GM23338 (cell line): ENCODE data around the gene IFITM1. TPM values are rescaled to one million over a fixed set of nuclear protein-coding genes. Genes with fewer than 3 reads are reported as not detected.

Experiments used
- ATAC-seq: fragments of 200-7000 bp; cut with Tn5 transposase; 3 replicates; pipeline ENCODE4 v1.9.1; 2020
- DNase-seq: peaks from one replicate; pipeline ENCODE4 v3.0.0-alpha.2; 2015; ENCODE audit warnings: low spot score
- H2AFZ ChIP-seq: fragments of 200-600 bp; sonication (generic); 2 replicates; pipeline ENCODE4 v1.8.0; 2016; ENCODE audit warnings: antibody characterized with exemption, mild to moderate bottlenecking, moderate library complexity
- H3F3A ChIP-seq: fragments of 200-600 bp; sonication (generic); replicated peaks from 2 replicates; pipeline ENCODE4 v1.8.0; 2017; ENCODE audit warnings: antibody characterized with exemption, mixed run types, low read depth
- H3K27ac ChIP-seq: fragments of 200-600 bp; sonication (generic); 2 replicates; pipeline ENCODE4 v1.6.1; 2016; ENCODE audit warnings: low read depth
- H3K27me3 ChIP-seq: fragments of 200-600 bp; sonication (generic); 2 replicates; pipeline ENCODE4 v1.8.0; 2016; ENCODE audit warnings: mild to moderate bottlenecking, mixed run types, moderate library complexity; ENCODE audit not compliant: insufficient read depth
- H3K36me3 ChIP-seq: fragments of 200-600 bp; sonication (generic); 2 replicates; pipeline ENCODE4 v1.8.0; 2016; ENCODE audit warnings: mild to moderate bottlenecking; ENCODE audit not compliant: insufficient read depth
- H3K4me1 ChIP-seq: fragments of 200-600 bp; sonication (generic); 2 replicates; pipeline ENCODE4 v1.8.0; 2016; ENCODE audit warnings: mild to moderate bottlenecking, moderate library complexity; ENCODE audit not compliant: insufficient read depth
- H3K4me2 ChIP-seq: fragments of 200-600 bp; sonication (generic); 2 replicates; pipeline ENCODE4 v1.7.1; 2017; ENCODE audit warnings: mixed run types
- H3K4me3 ChIP-seq: fragments of 200-600 bp; sonication (generic); 2 replicates; pipeline ENCODE4 v1.6.1; 2016; ENCODE audit warnings: mixed run types
- H3K79me2 ChIP-seq: fragments of 200-600 bp; sonication (generic); replicated peaks from 2 replicates; pipeline ENCODE4 v1.8.0; 2017; ENCODE audit warnings: mild to moderate bottlenecking; ENCODE audit not compliant: insufficient read depth
- H3K9me2 ChIP-seq: fragments of 200-600 bp; sonication (generic); 2 replicates; pipeline ENCODE4 v1.8.0; 2017; ENCODE audit not compliant: insufficient read depth
- H4K20me1 ChIP-seq: fragments of 200-600 bp; sonication (generic); replicated peaks from 2 replicates; pipeline ENCODE4 v1.8.0; 2017; ENCODE audit warnings: mild to moderate bottlenecking; ENCODE audit not compliant: insufficient read depth
- H3K27ac Mint-ChIP-seq: 2 replicates; pipeline ENCODE4 v1.8.0; 2020; ENCODE audit warnings: inconsistent platforms, mild to moderate bottlenecking, moderate library complexity, mixed read lengths
- H3K27me3 Mint-ChIP-seq: 3 replicates; pipeline ENCODE4 v1.8.0; 2022; ENCODE audit warnings: low read depth, mild to moderate bottlenecking, moderate library complexity, mixed read lengths, inconsistent platforms; ENCODE audit not compliant: insufficient read depth, poor library complexity
- H3K36me3 Mint-ChIP-seq: 3 replicates; pipeline ENCODE4 v1.8.0; 2021; ENCODE audit warnings: low read depth, mild to moderate bottlenecking, inconsistent platforms, moderate library complexity, mixed read lengths
- H3K4me1 Mint-ChIP-seq: 3 replicates; pipeline ENCODE4 v1.8.0; 2020; ENCODE audit warnings: mild to moderate bottlenecking, inconsistent platforms, mixed read lengths
- H3K4me3 Mint-ChIP-seq: 3 replicates; pipeline ENCODE4 v1.8.0; 2021; ENCODE audit warnings: moderate library complexity, mild to moderate bottlenecking, inconsistent platforms, mixed read lengths
- H3K9me3 Mint-ChIP-seq: 3 replicates; pipeline ENCODE4 v1.8.0; 2020; ENCODE audit warnings: moderate library complexity, mild to moderate bottlenecking, inconsistent platforms, mixed read lengths
- CREB1 ChIP-seq: fragments of 250-450 bp; sonication (Bioruptor Pico); IDR thresholded peaks from 2 replicates; pipeline ENCODE4 v1.5.0; 2020; ENCODE audit warnings: low read depth, mild to moderate bottlenecking, moderate library complexity
- EZH2 ChIP-seq: fragments of 200-600 bp; sonication (generic); IDR thresholded peaks from one replicate; pipeline ENCODE4 v1.8.0; 2017; ENCODE audit warnings: antibody characterized with exemption, mild to moderate bottlenecking, low read depth; ENCODE audit not compliant: unreplicated experiment
- EZH2phosphoT487 ChIP-seq: fragments of 200-600 bp; sonication (generic); IDR thresholded peaks from one replicate; pipeline ENCODE4 v1.8.1; 2018; ENCODE audit warnings: antibody characterized with exemption; ENCODE audit not compliant: unreplicated experiment
- JUNB ChIP-seq: IDR thresholded peaks from one replicate; pipeline ENCODE4 v1.6.1; 2016; ENCODE audit warnings: antibody characterized with exemption; ENCODE audit not compliant: unreplicated experiment
- NANOG ChIP-seq: IDR thresholded peaks from 2 replicates; pipeline ENCODE4 v1.6.1; 2016; ENCODE audit warnings: antibody characterized with exemption, borderline replicate concordance
- POLR2AphosphoS5 ChIP-seq: IDR thresholded peaks from 2 replicates; pipeline ENCODE4 v1.6.1; 2016; ENCODE audit warnings: antibody characterized with exemption, low read depth
- STAT1 ChIP-seq: IDR thresholded peaks from one replicate; pipeline ENCODE4 v1.6.1; 2016; ENCODE audit warnings: antibody characterized with exemption; ENCODE audit not compliant: unreplicated experiment
- ZNF114 ChIP-seq: fragments of 250-450 bp; sonication (Bioruptor Pico); IDR thresholded peaks from 2 replicates; pipeline ENCODE4 v1.5.0; 2020; ENCODE audit warnings: mild to moderate bottlenecking, moderate library complexity
- ZNF331 ChIP-seq: fragments of 250-450 bp; sonication (Bioruptor Pico); IDR thresholded peaks from 2 replicates; pipeline ENCODE4 v1.5.0; 2020; ENCODE audit warnings: low read depth, mild to moderate bottlenecking, moderate library complexity
- polyA plus RNA-seq: library from polyadenylated mRNA; unstranded; fragments of >200 nt; fragmentation: Nextera tagmentation; extraction: Ambion mirVana; gene quantifications from 2 replicates; pipeline ENCODE4 v1.2.1, GENCODE V29; 2016
- total RNA-seq: library from RNA; depleted of rRNA; stranded (reverse); fragments of >200 nt; shearing (Covaris generic); gene quantifications from 2 replicates; pipeline ENCODE4 v1.2.3, GENCODE V29; 2014
- TF ChIP-seq, protein P1 (sequence below), 2 experiments: fragments of 200-600 bp in 1 of 2; sonication (generic) in 1 of 2; conservative IDR thresholded peaks; 2 replicates each; pipeline versions ENCODE4 v1.5.1 to v1.6.1; 2016 to 2017; ENCODE audit warnings: antibody characterized with exemption in 2 of 2, low read depth in 2 of 2, mild to moderate bottlenecking in 2 of 2, moderate library complexity in 1 of 2
- TF ChIP-seq, protein P2 (sequence below): IDR thresholded peaks from 2 replicates; pipeline ENCODE4 v1.6.1; 2016; ENCODE audit warnings: antibody characterized with exemption
- TF ChIP-seq, protein P3 (sequence below): fragments of 250-450 bp; sonication (Bioruptor Pico); IDR thresholded peaks from 2 replicates; pipeline ENCODE4 v1.5.0; 2020; ENCODE audit warnings: mild to moderate bottlenecking, moderate library complexity
- TF ChIP-seq, protein P4 (sequence below): IDR thresholded peaks from one replicate; pipeline ENCODE4 v1.6.1; 2018; ENCODE audit warnings: antibody characterized with exemption; ENCODE audit not compliant: unreplicated experiment

IFITM1 gene
- total and polyA plus RNA-seq, 2 experiments from 2014 or later: 396 to 1,194 TPM

DNA sequence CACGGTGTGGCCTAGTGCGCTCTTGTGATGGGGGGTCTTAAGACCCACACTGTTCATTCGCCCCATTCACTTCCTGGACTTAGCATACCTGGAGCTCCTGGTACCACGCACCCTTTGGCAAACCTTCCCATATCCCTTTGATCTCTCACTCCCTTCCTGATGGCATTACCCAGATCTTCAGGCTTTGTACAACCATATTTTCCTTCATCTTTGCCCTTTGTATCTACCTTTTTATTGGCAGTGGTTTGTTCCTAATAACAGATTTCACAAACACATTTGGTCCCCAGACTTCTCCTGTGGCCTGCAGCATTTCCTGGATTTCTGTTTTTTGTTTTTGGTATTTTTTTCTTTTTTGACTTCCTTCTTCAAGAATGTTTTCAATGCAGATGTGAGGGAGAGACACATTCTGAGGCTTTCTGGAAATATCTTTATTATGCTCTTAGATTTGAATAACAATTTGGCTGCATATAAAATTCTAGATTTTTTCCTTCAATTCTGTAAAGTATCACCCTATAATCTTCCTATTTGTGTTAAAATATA lies 22.9 kb downstream of the IFITM1 start:
- Histone ChIP-seq H3K9me2 (no peaks in the 10 kb centered on the region), H3K4me3 (no peak overlapping the region), H3K4me2 (peak overlapping the region; percentile 22; the same call in 1 of the 2 replicates), H3F3A (peaks cover 9% of the 10 kb centered on the region), H3K4me1 (peaks cover 45% of the 10 kb centered on the region), H3K27ac (no peak overlapping the region), H3K79me2 (no peaks in the 10 kb centered on the region), H3K27me3 (no peaks in the 10 kb centered on the region), H4K20me1 (no peaks in the 10 kb centered on the region), H2AFZ (no peak overlapping the region; the same call in 1 of the 2 replicates), H3K36me3 (no peaks in the 10 kb centered on the region; the same call in 1 of the 2 replicates)
- H3K27ac Mint-ChIP-seq: no peak overlapping the region
- ATAC-seq (no peak), DNase-seq (no peak)
- peaks cover 7% of the 10 kb centered on the region for H3K9me3 Mint-ChIP-seq
- peaks cover 51% of the 10 kb centered on the region for H3K4me1 Mint-ChIP-seq
- H3K4me3 Mint-ChIP-seq: no peak overlapping the region; the same call in 2 of the 3 replicates
- peaks cover 5% of the 10 kb centered on the region; the same call in 2 of the 3 replicates for H3K36me3 Mint-ChIP-seq
- peaks cover 25% of the 10 kb centered on the region for H3K27me3 Mint-ChIP-seq
- TF ChIP-seq STAT1 (no peak), EZH2 (no peak), ZNF114 (CRISPR knock-in tag) (no peak), JUNB (no peak), ZNF331 (CRISPR knock-in tag) (no peak), EZH2phosphoT487 (no peak), CREB1 (CRISPR knock-in tag) (no peak), NANOG (no peak), POLR2AphosphoS5 (no peak)
- TF ChIP-seq, protein P1, sequence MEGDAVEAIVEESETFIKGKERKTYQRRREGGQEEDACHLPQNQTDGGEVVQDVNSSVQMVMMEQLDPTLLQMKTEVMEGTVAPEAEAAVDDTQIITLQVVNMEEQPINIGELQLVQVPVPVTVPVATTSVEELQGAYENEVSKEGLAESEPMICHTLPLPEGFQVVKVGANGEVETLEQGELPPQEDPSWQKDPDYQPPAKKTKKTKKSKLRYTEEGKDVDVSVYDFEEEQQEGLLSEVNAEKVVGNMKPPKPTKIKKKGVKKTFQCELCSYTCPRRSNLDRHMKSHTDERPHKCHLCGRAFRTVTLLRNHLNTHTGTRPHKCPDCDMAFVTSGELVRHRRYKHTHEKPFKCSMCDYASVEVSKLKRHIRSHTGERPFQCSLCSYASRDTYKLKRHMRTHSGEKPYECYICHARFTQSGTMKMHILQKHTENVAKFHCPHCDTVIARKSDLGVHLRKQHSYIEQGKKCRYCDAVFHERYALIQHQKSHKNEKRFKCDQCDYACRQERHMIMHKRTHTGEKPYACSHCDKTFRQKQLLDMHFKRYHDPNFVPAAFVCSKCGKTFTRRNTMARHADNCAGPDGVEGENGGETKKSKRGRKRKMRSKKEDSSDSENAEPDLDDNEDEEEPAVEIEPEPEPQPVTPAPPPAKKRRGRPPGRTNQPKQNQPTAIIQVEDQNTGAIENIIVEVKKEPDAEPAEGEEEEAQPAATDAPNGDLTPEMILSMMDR (conservative IDR thresholded peaks at IDR 0.05; ENCODE audit: low read depth in 2 of 2): no peak
- TF ChIP-seq, protein P2, sequence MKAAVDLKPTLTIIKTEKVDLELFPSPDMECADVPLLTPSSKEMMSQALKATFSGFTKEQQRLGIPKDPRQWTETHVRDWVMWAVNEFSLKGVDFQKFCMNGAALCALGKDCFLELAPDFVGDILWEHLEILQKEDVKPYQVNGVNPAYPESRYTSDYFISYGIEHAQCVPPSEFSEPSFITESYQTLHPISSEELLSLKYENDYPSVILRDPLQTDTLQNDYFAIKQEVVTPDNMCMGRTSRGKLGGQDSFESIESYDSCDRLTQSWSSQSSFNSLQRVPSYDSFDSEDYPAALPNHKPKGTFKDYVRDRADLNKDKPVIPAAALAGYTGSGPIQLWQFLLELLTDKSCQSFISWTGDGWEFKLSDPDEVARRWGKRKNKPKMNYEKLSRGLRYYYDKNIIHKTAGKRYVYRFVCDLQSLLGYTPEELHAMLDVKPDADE: no peak
- TF ChIP-seq, protein P3, sequence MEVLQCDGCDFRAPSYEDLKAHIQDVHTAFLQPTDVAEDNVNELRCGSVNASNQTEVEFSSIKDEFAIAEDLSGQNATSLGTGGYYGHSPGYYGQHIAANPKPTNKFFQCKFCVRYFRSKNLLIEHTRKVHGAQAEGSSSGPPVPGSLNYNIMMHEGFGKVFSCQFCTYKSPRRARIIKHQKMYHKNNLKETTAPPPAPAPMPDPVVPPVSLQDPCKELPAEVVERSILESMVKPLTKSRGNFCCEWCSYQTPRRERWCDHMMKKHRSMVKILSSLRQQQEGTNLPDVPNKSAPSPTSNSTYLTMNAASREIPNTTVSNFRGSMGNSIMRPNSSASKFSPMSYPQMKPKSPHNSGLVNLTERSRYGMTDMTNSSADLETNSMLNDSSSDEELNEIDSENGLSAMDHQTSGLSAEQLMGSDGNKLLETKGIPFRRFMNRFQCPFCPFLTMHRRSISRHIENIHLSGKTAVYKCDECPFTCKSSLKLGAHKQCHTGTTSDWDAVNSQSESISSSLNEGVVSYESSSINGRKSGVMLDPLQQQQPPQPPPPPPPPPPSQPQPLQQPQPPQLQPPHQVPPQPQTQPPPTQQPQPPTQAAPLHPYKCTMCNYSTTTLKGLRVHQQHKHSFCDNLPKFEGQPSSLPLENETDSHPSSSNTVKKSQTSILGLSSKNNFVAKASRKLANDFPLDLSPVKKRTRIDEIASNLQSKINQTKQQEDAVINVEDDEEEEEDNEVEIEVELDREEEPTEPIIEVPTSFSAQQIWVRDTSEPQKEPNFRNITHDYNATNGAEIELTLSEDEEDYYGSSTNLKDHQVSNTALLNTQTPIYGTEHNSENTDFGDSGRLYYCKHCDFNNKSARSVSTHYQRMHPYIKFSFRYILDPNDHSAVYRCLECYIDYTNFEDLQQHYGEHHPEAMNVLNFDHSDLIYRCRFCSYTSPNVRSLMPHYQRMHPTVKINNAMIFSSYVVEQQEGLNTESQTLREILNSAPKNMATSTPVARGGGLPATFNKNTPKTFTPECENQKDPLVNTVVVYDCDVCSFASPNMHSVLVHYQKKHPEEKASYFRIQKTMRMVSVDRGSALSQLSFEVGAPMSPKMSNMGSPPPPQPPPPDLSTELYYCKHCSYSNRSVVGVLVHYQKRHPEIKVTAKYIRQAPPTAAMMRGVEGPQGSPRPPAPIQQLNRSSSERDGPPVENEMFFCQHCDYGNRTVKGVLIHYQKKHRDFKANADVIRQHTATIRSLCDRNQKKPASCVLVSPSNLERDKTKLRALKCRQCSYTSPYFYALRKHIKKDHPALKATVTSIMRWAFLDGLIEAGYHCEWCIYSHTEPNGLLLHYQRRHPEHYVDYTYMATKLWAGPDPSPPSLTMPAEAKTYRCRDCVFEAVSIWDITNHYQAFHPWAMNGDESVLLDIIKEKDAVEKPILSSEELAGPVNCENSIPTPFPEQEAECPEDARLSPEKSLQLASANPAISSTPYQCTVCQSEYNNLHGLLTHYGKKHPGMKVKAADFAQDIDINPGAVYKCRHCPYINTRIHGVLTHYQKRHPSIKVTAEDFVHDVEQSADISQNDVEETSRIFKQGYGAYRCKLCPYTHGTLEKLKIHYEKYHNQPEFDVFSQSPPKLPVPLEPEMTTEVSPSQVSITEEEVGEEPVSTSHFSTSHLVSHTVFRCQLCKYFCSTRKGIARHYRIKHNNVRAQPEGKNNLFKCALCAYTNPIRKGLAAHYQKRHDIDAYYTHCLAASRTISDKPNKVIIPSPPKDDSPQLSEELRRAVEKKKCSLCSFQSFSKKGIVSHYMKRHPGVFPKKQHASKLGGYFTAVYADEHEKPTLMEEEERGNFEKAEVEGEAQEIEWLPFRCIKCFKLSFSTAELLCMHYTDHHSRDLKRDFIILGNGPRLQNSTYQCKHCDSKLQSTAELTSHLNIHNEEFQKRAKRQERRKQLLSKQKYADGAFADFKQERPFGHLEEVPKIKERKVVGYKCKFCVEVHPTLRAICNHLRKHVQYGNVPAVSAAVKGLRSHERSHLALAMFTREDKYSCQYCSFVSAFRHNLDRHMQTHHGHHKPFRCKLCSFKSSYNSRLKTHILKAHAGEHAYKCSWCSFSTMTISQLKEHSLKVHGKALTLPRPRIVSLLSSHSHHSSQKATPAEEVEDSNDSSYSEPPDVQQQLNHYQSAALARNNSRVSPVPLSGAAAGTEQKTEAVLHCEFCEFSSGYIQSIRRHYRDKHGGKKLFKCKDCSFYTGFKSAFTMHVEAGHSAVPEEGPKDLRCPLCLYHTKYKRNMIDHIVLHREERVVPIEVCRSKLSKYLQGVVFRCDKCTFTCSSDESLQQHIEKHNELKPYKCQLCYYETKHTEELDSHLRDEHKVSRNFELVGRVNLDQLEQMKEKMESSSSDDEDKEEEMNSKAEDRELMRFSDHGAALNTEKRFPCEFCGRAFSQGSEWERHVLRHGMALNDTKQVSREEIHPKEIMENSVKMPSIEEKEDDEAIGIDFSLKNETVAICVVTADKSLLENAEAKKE: no peak
- TF ChIP-seq, protein P4, sequence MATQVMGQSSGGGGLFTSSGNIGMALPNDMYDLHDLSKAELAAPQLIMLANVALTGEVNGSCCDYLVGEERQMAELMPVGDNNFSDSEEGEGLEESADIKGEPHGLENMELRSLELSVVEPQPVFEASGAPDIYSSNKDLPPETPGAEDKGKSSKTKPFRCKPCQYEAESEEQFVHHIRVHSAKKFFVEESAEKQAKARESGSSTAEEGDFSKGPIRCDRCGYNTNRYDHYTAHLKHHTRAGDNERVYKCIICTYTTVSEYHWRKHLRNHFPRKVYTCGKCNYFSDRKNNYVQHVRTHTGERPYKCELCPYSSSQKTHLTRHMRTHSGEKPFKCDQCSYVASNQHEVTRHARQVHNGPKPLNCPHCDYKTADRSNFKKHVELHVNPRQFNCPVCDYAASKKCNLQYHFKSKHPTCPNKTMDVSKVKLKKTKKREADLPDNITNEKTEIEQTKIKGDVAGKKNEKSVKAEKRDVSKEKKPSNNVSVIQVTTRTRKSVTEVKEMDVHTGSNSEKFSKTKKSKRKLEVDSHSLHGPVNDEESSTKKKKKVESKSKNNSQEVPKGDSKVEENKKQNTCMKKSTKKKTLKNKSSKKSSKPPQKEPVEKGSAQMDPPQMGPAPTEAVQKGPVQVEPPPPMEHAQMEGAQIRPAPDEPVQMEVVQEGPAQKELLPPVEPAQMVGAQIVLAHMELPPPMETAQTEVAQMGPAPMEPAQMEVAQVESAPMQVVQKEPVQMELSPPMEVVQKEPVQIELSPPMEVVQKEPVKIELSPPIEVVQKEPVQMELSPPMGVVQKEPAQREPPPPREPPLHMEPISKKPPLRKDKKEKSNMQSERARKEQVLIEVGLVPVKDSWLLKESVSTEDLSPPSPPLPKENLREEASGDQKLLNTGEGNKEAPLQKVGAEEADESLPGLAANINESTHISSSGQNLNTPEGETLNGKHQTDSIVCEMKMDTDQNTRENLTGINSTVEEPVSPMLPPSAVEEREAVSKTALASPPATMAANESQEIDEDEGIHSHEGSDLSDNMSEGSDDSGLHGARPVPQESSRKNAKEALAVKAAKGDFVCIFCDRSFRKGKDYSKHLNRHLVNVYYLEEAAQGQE: no peak
